HepG2 (cell line): ENCODE measurements around the gene CENPM. TPM values are rescaled to one million over a fixed set of nuclear protein-coding genes. Genes with fewer than 3 reads are reported as not detected.

Source experiments
- ATF7 ChIP-seq, 2 experiments: fragments of 450-650 bp in 1 of 2; sonication (generic) in 1 of 2; formaldehyde crosslinking in 1 of 2; IDR thresholded peaks; 2 replicates each; pipeline versions ENCODE4 v1.4.0 to v1.6.1; 2016 to 2020; ENCODE audit warnings: antibody characterized with exemption in 1 of 2, mild to moderate bottlenecking in 1 of 2, missing genetic modification reagents in 1 of 2
- FIP1L1 ChIP-seq: fragments of 200-400 bp; formaldehyde crosslinking; IDR thresholded peaks from 2 replicates; pipeline ENCODE4 v1.6.1; 2018; ENCODE audit warnings: low read depth, mild to moderate bottlenecking, low read length, moderate library complexity, borderline replicate concordance; ENCODE audit not compliant: insufficient read depth
- HDAC6 ChIP-seq: fragments of 200-600 bp; sonication (generic); IDR thresholded peaks from 2 replicates; pipeline ENCODE4 v1.7.0; 2017; ENCODE audit warnings: mild to moderate bottlenecking, antibody characterized with exemption, low read length, low read depth
- HIC2 ChIP-seq: sonication (generic); formaldehyde crosslinking; IDR thresholded peaks from 2 replicates; pipeline ENCODE4 v1.9.0; 2022; ENCODE audit warnings: low read depth, missing genetic modification reagents
- HNF1B ChIP-seq: sonication (generic); formaldehyde crosslinking; IDR thresholded peaks from 2 replicates; pipeline ENCODE4 v1.5.1; 2020; ENCODE audit warnings: mild to moderate bottlenecking, moderate library complexity, missing genetic modification reagents
- IKZF5 ChIP-seq: IDR thresholded peaks from 2 replicates; pipeline ENCODE4 v1.6.1; 2018; ENCODE audit warnings: missing genetic modification reagents, mild to moderate bottlenecking, missing compliant biosample characterization
- KLF15 ChIP-seq: sonication (generic); formaldehyde crosslinking; IDR thresholded peaks from 2 replicates; pipeline ENCODE4 v1.8.1; 2023; ENCODE audit warnings: borderline replicate concordance, mild to moderate bottlenecking, inconsistent platforms, missing genetic modification reagents, mixed read lengths
- PLSCR1 ChIP-seq: sonication (generic); formaldehyde crosslinking; IDR thresholded peaks from 2 replicates; pipeline ENCODE4 v1.5.0; 2020; ENCODE audit warnings: missing genetic modification reagents, mild to moderate bottlenecking, borderline replicate concordance
- RERE ChIP-seq: IDR thresholded peaks from 2 replicates; pipeline ENCODE4 v1.6.1; 2016; ENCODE audit warnings: low read depth, missing genetic modification reagents, missing compliant biosample characterization
- RXRA ChIP-seq: sonication (generic); formaldehyde crosslinking; IDR thresholded peaks from 2 replicates; pipeline ENCODE4 v1.5.1; 2020; ENCODE audit warnings: missing genetic modification reagents
- TOE1 ChIP-seq: sonication (generic); formaldehyde crosslinking; IDR thresholded peaks from 2 replicates; pipeline ENCODE4 v1.4.0; 2020; ENCODE audit warnings: mild to moderate bottlenecking, missing genetic modification reagents
- ZNF530 ChIP-seq: sonication (generic); formaldehyde crosslinking; IDR thresholded peaks from 2 replicates; pipeline ENCODE4 v1.5.0; 2020; ENCODE audit warnings: low read depth, mild to moderate bottlenecking, missing genetic modification reagents
- ZNF7 ChIP-seq: IDR thresholded peaks from 2 replicates; pipeline ENCODE4 v1.6.1; 2016; ENCODE audit warnings: missing biosample characterization, missing genetic modification reagents
- ZNF703 ChIP-seq: sonication (generic); formaldehyde crosslinking; IDR thresholded peaks from 2 replicates; pipeline ENCODE4 v1.5.1; 2020; ENCODE audit warnings: missing genetic modification reagents, mild to moderate bottlenecking, moderate library complexity, borderline replicate concordance
- ZNF747 ChIP-seq: sonication (generic); formaldehyde crosslinking; IDR thresholded peaks from 2 replicates; pipeline ENCODE4 v1.8.1; 2023; ENCODE audit warnings: missing genetic modification reagents, mild to moderate bottlenecking, borderline replicate concordance
- ZNF816 ChIP-seq: sonication (generic); formaldehyde crosslinking; IDR thresholded peaks from 2 replicates; pipeline ENCODE4 v1.8.0; 2022; ENCODE audit warnings: missing genetic modification reagents, mild to moderate bottlenecking, borderline replicate concordance
- polyA plus RNA-seq, 8 experiments: library from polyadenylated mRNA; depleted of rRNA in 3 of 8; stranded (reverse) in 7 of 8; unstranded in 1 of 8; fragments of >200 nt; fragmentation: Illumina TruSeq in 4 of 8; extraction: Trizol in 4 of 8; gene quantifications; 2 replicates each; pipeline versions ENCODE4 v1.2.1 to v1.2.3, GENCODE V29; 2011 to 2016; ENCODE audit warnings: low read depth in 4 of 8, missing spikeins in 1 of 8, mixed read lengths in 1 of 8; ENCODE audit not compliant: insufficient read depth in 1 of 8
- total RNA-seq, 5 experiments: library from RNA; depleted of rRNA; stranded (reverse); fragments of >200 nt; fragmentation: Illumina TruSeq; extraction: Trizol; gene quantifications; 2 replicates each; pipeline ENCODE4 v1.2.3, GENCODE V29; 2016; ENCODE audit warnings: low read depth in 1 of 5

CENPM gene
- total and polyA plus RNA-seq, 2 of the 13 experiments (the other 11 are each of a cell fraction or from before 2014, with no cell fraction given) = 11.2 to 37.3 TPM

- peak; percentile 97; the same call in 1 of the 2 replicates for TF ChIP-seq ZNF816 (CRISPR knock-in tag)
- TF ChIP-seq ZNF530 (CRISPR knock-in tag) = no peak
- no peak for TF ChIP-seq HDAC6
- no peak for TF ChIP-seq TOE1 (CRISPR knock-in tag)
- TF ChIP-seq RERE (CRISPR knock-in tag) = peak; percentile 20; the same call in 1 of the 2 replicates
- peak; percentile 46 for TF ChIP-seq HNF1B (CRISPR knock-in tag)
- TF ChIP-seq KLF15 (CRISPR knock-in tag) = 0 out of 2 replicates have a peak, but pooled peaks have one; percentile 14
- TF ChIP-seq ZNF7 (CRISPR knock-in tag) = no peak
- no peak for TF ChIP-seq HIC2 (CRISPR knock-in tag)
- no peak; the same call in 1 of the 2 replicates for TF ChIP-seq RXRA
- TF ChIP-seq IKZF5 (CRISPR knock-in tag) = peak; percentile 60
- no peak for TF ChIP-seq PLSCR1 (CRISPR knock-in tag)
- no peak for TF ChIP-seq ATF7 (IDR thresholded peaks at IDR 0.05)
- peak; percentile 81 for TF ChIP-seq ATF7 (CRISPR knock-in tag; IDR thresholded peaks at IDR 0.05)
- peak; percentile 65; the same call in 1 of the 2 replicates for TF ChIP-seq ZNF747 (CRISPR knock-in tag)
- no peak for TF ChIP-seq FIP1L1
- TF ChIP-seq ZNF703 (CRISPR knock-in tag) = no peak
Observed at GRCh38 chr22:41946629-41947423, at the start of gene CENPM (continued).
